Measurements from ENCODE around the gene MRPL42.
"Not testable (repeated sequence)": the region's sequence is repeated elsewhere in the genome, so short reads cannot be mapped to it uniquely, and the experiment has no call there.

The MRPL42 gene

DNA sequence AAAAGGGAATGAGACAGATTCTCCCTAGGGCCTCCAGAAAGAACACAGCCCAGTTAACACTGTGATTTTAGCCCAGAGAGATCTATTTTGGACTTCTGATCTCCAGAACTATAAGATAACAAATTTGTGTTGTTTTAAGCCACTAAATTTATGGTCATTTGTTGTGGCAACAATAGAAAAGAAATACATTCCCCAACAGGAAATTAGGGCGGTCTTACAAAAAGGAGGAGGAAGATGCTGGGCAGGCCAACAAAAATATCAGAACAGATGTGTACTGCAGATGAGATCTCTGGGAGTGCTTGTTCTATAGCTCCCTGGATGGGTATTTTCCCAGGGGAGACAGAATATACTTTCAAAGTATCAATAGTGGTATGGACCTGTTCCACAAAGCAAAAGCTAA, 73.2 kb downstream of the MRPL42 start:
- FAIRE-seq: no peak
- DNase-seq (ENCODE audit: low spot score): no peak

- FAIRE-seq (no peak), DNase-seq (ENCODE audit: low spot score) (no peak)
Measured at GRCh38 chr12:93541578-93542225, 74.4 kb downstream of the MRPL42 start.

DNA sequence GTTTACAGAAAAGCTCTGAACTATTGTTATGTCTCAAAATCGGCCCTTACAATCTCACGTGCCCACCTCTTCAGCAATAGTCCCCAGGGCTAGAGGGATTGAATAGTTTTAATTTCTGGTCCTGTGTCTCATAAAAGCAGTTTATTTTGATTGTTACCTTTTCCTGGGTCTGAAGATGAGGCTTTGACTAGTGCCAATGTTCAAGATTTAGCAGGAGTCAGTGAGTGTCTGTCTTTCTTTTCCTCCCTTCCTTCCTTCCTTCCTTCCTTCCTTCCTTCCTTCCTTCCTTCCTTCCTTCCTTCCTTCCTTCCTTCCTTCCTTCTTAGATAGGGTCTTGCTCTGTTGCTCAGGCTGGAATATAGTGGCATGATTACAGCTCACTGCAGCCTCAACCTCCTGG, 80.5 kb downstream of the MRPL42 start:
- no peak for DNase-seq (ENCODE audit: low spot score)
- FAIRE-seq: no peak

GRCh38 chr12:93549174-93549573, 81.9 kb downstream of the MRPL42 start:
- no peak for DNase-seq (ENCODE audit: low spot score)
- no peak for FAIRE-seq

GRCh38 chr12:93550748-93551611, 83.7 kb downstream of the MRPL42 start:
- no peak for FAIRE-seq
- DNase-seq (ENCODE audit: low spot score): no peak

DNA sequence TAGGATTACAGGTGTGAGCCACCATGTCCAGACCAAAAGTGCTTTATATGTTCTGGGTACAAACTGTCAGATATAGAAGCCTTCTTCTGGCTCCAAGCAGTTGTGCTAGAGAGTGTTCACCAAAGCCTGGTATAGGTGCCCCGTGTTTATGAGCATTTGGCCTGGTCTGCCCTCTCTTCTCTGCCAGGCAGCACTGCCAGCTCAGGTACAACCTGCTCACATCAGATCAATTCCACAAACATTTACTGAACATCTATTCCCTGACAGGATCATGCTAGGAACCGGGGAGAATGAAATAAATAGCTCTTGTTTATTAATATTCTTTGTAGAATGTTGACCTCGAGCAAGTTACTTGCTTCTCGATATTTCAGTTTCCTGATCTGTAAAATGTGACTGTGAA, 85.1 kb downstream of the MRPL42 start:
- DNase-seq (ENCODE audit: low spot score) (no peak), FAIRE-seq (no peak)

DNA sequence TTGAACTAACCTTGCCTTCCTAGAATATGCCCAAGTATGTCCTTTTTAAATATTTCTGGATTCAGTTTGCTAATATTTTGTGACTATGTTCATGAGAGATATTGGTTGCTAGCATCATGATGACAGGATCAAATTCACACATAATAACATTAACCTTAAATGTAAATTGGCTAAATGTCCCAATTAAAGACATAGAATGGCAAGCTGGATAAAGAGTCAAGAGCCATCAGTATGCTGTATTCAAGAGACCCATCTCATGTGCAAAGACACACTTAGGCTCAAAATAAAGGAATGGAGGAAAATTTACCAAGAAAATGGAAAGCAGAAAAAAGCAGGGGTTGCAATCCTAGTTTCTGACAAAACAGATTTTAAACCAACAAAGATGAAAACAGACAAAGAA, 90.6 kb downstream of the MRPL42 start:
- not testable (repeated sequence) for FAIRE-seq; DNase-seq (ENCODE audit: low spot score)

DNA sequence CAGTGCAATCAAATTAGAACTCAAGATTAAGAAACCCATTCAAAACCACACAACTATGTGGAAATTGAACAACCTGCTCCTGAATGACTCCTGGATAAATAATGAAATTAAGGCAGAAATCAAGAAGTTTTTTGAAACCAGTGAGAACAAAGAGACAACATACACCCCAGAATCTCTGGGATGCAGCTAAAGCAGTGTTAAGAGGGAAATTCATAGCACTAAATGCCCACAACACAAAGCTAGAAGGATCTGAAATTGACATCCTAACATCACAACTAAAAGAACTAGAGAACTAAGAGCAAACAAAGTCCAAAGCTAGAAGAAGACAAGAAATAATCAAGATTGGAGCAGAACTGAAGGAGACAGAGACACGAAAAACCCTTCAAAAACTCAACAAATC, 91.4 kb downstream of the MRPL42 start:
- not testable (repeated sequence) for DNase-seq (ENCODE audit: low spot score); FAIRE-seq

- DNase-seq (ENCODE audit: low spot score) (peak; percentile 95), FAIRE-seq (peak; percentile 87)
Measured at GRCh38 chr12:93563807-93564538, 96.7 kb downstream of the MRPL42 start.

DNA sequence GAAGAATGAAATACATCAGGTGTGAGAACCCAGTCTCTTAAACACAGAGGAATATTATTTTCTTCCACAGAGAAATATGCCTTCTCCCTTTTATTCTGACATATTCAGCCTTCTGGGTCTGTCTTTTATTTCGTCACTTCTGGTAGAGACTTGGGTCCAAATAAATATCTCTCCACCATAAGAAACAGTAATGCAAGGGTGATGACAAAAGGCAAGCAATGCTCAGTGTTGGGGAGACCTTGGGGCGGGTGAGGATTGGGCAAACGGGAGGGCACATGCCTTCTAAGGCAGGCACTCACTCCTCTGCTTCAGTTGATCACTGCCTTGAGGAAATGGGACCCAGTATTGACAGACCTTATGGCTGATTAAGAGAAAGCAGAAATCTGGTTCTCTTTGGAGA, 98.4 kb downstream of the MRPL42 start:
- FAIRE-seq: no peak
- no peak for DNase-seq (ENCODE audit: low spot score)

Data from RCC 7860 (cell line).